SIG-M5 treated with dmso at 0.1 percent for 504 hours (cell line): Measurements from ENCODE around the gene ASAP3.
"Not testable (repeated sequence)": the region's sequence is repeated elsewhere in the genome, so short reads cannot be mapped to it uniquely, and the experiment has no call there.

Experiments used
- DNase-seq: peaks from one replicate; lab custom pipeline; 2025; ENCODE audit not compliant: unreplicated experiment; lab: John Stamatoyannopoulos, UW

The ASAP3 gene

DNA sequence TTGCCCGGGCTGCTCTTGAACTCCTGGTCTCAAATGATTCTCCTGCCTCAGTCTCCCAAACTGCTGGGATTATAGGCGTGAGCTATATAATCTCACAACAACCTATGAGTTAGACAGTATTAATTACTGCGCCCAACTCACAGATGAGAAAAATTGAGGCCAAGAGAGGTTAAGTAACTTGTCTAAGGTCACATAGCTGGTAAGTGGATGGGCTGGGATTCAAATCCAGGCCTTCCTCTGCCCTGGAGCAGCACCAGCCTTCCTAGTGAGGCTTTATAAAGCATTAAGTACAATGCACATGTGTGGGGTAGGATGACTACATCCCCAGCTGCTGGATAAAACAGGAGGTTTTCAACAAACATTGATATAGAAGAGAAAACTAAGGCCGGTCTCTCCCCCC lies 31.9 kb upstream of the ASAP3 start:
- DNase-seq = no peak

DNA sequence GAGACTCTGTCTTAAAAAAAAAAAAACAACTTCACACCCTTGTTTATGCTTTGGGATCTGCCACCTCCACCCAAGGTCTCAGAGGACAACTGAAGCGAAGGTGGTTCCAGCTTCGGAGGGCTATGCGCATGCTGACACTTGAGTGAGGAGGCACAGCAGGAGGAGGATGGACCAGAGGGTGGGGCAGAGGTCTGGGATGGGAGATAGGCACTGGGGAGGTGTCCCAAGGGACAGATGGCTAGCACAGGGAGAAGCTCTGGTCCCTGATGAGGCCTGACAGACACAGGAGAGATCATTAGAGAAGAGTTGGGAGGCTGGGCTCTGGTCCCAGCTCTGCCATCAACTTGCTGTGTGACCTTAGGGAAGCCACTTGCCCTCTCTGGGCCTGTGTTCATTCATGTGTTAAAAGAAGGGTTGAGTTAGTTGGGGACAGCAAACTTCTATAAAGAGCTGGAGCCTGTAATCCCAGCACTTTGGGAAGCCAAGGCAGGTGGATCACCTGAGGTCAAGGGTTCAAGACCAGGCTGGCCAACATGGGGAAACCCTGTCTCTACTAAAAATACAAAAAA lies 30.2 kb upstream of the ASAP3 start:
- no peak for DNase-seq

DNA sequence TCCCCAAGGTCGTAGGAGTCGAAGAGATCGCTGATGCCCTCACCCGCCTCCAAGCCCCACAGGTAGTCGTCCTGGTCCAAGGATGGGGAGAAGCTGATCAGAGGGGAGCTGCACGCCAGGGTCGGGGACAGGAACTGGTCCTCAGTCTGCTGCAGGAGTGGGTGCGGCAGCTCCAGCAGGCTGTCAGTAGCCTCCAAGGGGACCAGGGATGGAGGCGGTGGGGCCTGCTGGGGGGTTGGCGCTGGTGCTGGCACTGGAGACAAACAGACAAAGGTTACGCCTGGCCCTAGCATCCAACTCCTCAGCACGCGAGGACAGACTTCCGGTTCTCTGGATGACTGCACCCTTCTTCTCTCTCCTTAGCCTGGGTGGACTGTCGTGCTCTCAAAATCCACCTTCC lies 25.9 kb upstream of the ASAP3 start:
- DNase-seq = no peak

DNA sequence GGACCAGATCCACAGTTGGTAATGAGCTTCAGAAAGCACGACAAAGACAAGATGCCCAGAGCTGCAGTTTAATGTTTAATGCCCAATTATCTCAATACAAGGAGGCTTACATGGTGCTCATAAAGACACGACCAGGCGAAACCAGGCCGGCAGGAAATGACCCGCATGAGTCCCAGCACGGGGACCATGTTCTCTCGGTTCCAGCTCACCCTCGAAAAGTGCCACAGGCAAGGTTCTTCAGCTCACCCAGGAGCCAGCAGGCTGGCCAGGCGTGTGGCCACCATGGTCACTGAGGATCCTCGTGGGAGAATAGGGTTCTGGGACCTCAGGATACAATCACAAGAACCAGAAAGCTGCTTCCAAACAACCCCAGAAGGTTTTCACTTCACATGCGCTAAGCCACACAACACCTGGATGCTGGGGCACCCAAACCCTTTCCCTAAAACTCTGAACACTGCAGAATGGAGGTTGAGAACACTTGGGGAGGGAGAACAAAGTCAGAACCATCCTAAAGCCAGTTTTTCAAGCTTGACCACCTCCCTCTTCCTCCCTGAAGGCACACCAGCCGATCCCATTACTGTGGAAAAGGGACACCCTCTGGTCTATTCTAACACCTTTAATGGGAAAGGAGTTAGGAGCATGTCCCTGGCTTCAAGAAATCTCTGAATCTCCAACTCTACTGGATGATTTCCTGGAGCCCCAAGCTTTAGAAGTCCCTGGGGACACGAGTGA lies 22.6 kb upstream of the ASAP3 start:
- no peak for DNase-seq

DNA sequence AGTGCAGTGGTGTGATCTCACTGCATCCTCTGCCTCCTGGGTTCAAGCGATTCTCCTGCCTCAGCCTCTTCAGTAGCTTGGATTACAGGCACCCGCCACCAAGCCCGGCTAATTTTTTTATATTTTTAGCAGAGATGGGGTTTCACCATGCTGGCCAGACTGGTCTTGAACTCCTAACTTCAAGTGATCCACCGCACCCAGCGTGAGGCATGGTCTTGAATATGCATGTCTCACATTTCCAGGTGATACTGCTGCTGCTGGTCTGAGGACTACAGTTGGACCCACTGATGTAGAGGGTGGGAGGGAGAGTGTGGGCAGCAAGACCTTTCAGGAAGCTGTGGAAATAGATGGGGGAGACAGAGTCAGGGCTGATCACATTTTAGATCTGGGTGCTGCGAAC lies 21.9 kb upstream of the ASAP3 start:
- no peak for DNase-seq

- not testable (repeated sequence) for DNase-seq
These were observed 20.2 kb upstream of the ASAP3 start for GRCh38 chr1:23504156-23504555.

DNA sequence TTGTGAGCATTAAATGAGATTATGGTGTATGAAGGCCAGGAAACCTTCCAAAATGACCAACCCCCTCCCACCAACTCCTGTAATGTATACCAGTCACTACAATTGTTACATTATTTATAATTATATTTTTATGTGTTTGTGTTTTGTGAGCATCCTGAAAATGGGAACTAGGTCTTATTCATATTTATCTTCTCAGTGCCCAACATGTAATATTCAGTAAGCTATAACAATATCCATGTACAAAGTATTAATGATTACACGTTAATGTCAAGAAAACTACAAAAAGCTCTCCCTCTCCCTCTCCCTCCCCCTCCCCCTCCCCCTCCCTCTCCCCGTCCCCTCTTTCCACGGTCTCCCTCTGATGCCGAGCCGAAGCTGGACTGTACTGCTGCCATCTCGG lies 19.0 kb upstream of the ASAP3 start:
- DNase-seq = no peak

DNA sequence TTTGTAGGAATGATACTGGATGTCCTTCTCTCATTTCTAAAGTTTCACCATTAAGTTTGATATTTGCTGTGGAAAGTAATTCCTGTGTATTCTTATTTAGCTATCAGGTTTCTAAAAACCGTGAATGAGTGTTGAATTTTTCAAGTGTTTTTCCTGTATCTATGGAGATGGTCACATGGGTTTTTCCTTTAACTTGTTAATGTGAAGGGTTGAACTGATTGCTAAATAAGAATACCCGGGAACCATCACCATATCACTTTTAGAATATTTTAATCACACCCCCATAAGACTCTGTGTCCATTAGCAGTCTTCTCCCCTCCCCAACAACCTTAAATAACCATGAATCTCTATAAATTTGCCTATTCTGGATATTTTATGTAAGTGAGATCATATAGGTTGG lies 16.5 kb upstream of the ASAP3 start:
- DNase-seq = no peak

DNA sequence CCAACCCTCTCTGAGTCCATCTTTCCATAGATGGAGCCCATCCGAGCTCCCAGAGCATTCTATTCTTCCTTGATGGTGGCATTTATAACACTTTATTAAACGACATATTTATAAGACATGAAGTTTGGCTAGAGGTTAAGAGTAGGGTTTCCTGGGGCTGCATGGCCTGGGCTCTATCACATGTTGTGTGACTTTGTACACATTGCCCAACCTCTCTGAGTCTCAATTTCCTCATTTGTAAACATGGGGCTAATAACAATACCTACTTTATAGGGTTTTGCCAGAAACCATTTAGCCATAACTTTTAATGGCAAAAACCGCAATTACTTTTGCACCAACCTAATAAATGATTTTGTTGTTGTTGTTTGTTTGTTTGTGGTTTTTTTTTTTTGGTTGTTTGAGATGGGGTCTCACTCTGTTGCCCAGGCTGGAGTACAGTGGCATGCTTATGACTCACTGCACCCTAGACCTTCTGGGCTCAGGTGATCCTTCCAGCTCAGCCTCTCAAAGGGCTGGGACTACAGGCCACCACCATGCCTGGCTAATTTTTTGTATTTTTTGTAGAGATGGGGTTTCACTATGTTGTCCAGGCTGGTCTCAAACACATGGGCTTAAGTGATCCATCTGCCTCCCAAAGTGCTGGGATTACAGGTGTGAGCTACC lies 13.9 kb upstream of the ASAP3 start:
- no peak for DNase-seq

DNA sequence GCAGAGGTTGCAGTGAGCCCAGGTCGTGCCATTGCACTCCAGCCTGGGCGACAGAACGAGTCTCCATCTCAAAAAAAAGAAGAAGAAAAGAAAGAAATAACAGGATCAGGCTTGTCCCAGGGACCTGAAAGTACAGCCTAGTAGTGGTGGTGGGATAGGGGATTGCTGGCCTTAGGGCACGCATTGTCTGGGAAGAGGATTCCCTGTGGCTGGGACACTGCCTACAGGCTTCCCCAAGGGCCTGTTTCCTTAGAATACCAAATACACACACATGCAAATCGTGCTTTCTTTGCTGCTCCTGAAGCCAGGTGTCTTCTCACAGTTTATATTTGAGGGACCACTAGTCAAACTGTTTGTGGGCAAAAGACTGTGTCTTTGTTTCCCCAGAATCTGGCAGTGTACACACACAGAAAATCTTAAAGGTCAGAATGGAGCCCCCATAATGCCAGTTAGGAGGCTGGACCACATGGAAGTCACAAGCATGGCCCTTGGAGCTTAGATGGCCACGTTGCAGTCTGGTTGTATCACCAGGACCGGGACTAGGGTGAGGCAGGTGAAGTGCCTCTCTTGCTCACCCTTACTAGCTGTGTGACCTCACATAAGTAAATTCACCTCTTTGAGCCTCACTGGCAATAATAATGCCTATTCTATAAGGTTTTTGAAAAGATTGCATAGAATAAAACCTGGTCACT lies 12.7 kb upstream of the ASAP3 start:
- no peak for DNase-seq

- DNase-seq = not testable (repeated sequence)
These were observed 10.9 kb upstream of the ASAP3 start for GRCh38 chr1:23494836-23495235.

GRCh38 chr1:23492776-23493175 lies 8.8 kb upstream of the ASAP3 start:
- not testable (repeated sequence) for DNase-seq

- no peak for DNase-seq
These were observed 8.2 kb upstream of the ASAP3 start for GRCh38 chr1:23492132-23492720.

- no peak for DNase-seq
These were observed 5.9 kb upstream of the ASAP3 start for GRCh38 chr1:23489842-23490241.

- DNase-seq = no peak
These were observed 988 bp upstream of the ASAP3 start for GRCh38 chr1:23485002-23485332.

DNA sequence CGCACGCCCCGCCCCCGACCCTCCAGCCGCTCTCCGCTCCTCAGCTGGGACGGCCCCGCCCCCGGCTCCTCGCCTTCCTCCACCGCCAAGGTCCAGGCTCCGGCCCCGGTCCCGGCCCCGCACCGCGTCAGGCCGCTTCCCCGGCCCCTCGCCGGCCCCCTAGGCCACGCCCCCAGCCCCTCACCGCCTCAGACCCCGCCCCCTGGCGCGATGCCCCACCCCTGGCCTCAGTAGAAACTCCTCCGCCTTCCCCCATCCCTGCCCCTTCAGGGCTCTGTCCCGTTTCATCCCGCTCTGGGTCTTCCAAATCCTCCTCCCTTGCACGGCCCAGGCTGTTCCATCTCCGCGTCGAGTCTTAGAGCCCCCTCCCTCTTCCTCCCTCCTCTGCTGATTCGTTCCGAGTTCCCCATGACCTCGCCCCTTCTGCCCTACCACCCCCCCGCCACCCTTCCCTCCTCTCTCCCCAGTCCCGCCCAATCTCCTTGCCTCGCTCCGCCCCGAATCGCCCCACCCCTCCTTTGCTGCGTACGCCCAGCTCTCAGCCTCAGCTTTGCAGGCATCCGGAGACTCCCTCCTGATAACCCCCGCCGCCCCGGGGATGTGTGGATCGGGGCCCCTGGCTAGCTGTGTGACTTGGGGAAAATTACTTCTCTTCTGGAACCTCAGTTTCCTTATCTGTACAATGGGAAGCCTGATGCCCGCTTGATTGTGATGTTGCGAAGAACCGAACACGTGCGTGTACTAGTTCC lies 448 bp upstream of the ASAP3 start:
- peak; percentile 81 for DNase-seq

- no peak for DNase-seq
These were observed 2.1 kb downstream of the ASAP3 start for GRCh38 chr1:23481904-23482303.

DNA sequence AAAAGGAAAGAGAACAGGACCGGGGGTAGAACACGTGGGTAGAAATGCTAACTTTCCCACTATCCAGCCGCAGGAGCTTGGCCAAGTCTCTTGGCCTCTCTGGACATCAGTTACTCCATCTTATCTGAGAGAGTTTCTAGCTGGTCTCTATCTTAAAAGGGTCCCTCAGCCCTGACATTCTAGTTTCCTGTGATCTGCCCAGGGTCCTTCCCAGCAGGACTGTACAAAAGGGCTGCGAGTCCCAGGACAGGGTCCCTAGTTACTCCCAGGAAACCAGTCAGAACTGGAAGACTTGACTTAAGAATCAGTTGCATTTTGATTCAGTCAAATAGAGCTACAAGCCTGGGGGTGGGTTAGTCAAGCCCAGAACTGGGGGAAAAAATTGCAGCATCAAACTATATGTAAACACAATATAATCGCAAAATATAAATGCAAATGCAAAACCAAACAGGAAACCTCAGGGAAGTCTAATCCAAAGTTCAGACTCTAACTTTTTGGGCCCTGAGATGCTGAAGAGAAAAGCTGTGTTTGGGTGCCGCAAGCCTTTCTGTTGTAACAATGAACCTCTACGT lies 2.9 kb downstream of the ASAP3 start:
- DNase-seq = no peak

GRCh38 chr1:23480187-23481025 lies 3.6 kb downstream of the ASAP3 start:
- no peak for DNase-seq

- DNase-seq = no peak
These were observed 4.4 kb downstream of the ASAP3 start for GRCh38 chr1:23479666-23479941.
